ENCODE data around the gene C14orf132.
"Not testable (repeated sequence)": the region's sequence is repeated elsewhere in the genome, so short reads cannot be mapped to it uniquely, and the experiment has no call there.

Gene C14orf132

GRCh38 chr14:96002498-96002884 lies 36.7 kb upstream of the C14orf132 start:
- ChIA-PET CTCF (interaction anchor here (1.2 to 20.0 kb wide), 6 partner anchors 8 to 443 kb away, joined by 3 to 708 read pairs (median 6); no protein-coding TSS in a partner anchor), POLR2A (interaction anchor here (0.7 to 1.6 kb wide), 2 partner anchors 49 to 90 kb away, joined by 3 read pairs; no protein-coding TSS in a partner anchor)
- no peak overlapping the region for H3K4me3 ChIP-seq (ENCODE audit: low read depth, low read length)
- TF ChIP-seq CTCF (IDR thresholded peaks at IDR 0.05; ENCODE audit: insufficient read depth, low read length, missing control alignments), result no peak
- no peak for DNase-seq (ENCODE audit: low read depth, low spot score)

- POLR2A ChIA-PET, result no interaction called here
- no peak for TF ChIP-seq CTCF (IDR thresholded peaks at IDR 0.05; ENCODE audit: insufficient read depth, low read length, missing control alignments)
- no peak overlapping the region for H3K4me3 ChIP-seq (ENCODE audit: low read depth, low read length)
- CTCF ChIA-PET, result interaction anchor here (1.2 to 3.2 kb wide), 4 partner anchors 9 to 265 kb away, joined by 4 to 21 read pairs (median 14); no protein-coding TSS in a partner anchor
- DNase-seq (ENCODE audit: low read depth, low spot score), result no peak
These were observed 28.0 kb upstream of the C14orf132 start for GRCh38 chr14:96011131-96011530.

- DNase-seq (ENCODE audit: low read depth, low spot score), result no peak
- CTCF ChIA-PET, result interaction anchor here (0.8 to 3.2 kb wide), 6 partner anchors 10 to 296 kb away, joined by 3 to 21 read pairs (median 8); no protein-coding TSS in a partner anchor
- no peak for TF ChIP-seq CTCF (IDR thresholded peaks at IDR 0.05; ENCODE audit: insufficient read depth, low read length, missing control alignments)
- POLR2A ChIA-PET, result no interaction called here
- no peak overlapping the region for H3K4me3 ChIP-seq (ENCODE audit: low read depth, low read length)
These were observed 27.6 kb upstream of the C14orf132 start for GRCh38 chr14:96011607-96012006.

- ChIA-PET POLR2A (interaction anchor here (1.0 kb wide), 1 partner anchor 16 kb away, joined by 3 read pairs; no protein-coding TSS in a partner anchor), CTCF (interaction anchor here (1.2 to 3.2 kb wide), 6 partner anchors 14 to 263 kb away, joined by 3 to 21 read pairs (median 9); no protein-coding TSS in a partner anchor)
- not testable (repeated sequence) for H3K4me3 ChIP-seq (ENCODE audit: low read depth, low read length); DNase-seq (ENCODE audit: low read depth, low spot score)
These were observed 26.4 kb upstream of the C14orf132 start for GRCh38 chr14:96012757-96013156.

GRCh38 chr14:96014176-96014575 lies 25.0 kb upstream of the C14orf132 start:
- ChIA-PET CTCF (interaction anchor here (1.0 to 2.1 kb wide), 4 partner anchors 12 to 85 kb away, joined by 3 to 7 read pairs (median 5); no protein-coding TSS in a partner anchor), POLR2A (no interaction called here)

GRCh38 chr14:96016501-96017160 lies 22.5 kb upstream of the C14orf132 start:
- H3K4me3 ChIP-seq (ENCODE audit: low read depth, low read length), result no peak overlapping the region
- ChIA-PET POLR2A (no interaction called here), CTCF (no interaction called here)
- no peak for TF ChIP-seq CTCF (IDR thresholded peaks at IDR 0.05; ENCODE audit: insufficient read depth, low read length, missing control alignments)
- no peak for DNase-seq (ENCODE audit: low read depth, low spot score)

More at GRCh38 chr14:96014176-96014575, 25.0 kb upstream of the C14orf132 start:
- DNase-seq (ENCODE audit: low read depth, low spot score), result no peak
- no peak for TF ChIP-seq CTCF (IDR thresholded peaks at IDR 0.05; ENCODE audit: insufficient read depth, low read length, missing control alignments)
- no peak overlapping the region for H3K4me3 ChIP-seq (ENCODE audit: low read depth, low read length)
